GM18870 (cell line): ENCODE results near the gene TSPY9.
"Not testable (repeated sequence)": the region's sequence is repeated elsewhere in the genome, so short reads cannot be mapped to it uniquely, and the experiment has no call there.

Source experiments
- ATAC-seq: cut with Tn5 transposase; IDR thresholded peaks from one replicate; pipeline ENCODE4 v1.9.1; 2021; ENCODE audit warnings: moderate library complexity; ENCODE audit not compliant: unreplicated experiment

TSPY9 gene, protein sequence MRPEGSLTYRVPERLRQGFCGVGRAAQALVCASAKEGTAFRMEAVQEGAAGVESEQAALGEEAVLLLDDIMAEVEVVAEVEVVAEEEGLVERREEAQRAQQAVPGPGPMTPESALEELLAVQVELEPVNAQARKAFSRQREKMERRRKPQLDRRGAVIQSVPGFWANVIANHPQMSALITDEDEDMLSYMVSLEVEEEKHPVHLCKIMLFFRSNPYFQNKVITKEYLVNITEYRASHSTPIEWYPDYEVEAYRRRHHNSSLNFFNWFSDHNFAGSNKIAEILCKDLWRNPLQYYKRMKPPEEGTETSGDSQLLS

GRCh38 chrY:9486967-9487366 lies at the start of gene TSPY9:
Gene TSPY9, plus strand, starts transcription at chrY:9487267. Its CDS starts 46 bp downstream, at chrY:9487313.
- not testable (repeated sequence) for ATAC-seq

DNA sequence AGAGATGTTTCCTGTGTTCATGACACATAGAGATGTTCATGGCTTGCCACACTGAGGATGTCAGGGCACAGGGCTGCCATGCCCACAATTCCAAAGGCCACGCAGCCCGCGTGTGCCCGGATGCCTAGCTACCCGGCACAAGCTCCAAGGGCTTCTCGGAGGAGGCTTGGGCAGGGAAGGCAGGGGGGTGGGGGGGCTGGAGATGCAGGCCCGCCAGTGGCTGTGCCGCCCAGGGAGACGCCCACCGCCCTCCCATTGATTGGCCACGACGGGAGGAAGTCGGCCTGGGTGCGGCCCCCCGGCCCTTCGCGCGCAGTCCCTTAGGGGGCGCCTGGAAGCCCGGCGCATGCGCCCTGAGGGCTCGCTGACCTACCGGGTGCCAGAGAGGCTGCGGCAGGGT lies 20.4 kb upstream of the TSPY9 start, which contains the start of gene TSPY1:
Gene TSPY1 (plus strand): TSS at position 301 of the 400 bp plus-strand sequence. CDS start 46 bp downstream, at position 347.
- ATAC-seq, result not testable (repeated sequence)

DNA sequence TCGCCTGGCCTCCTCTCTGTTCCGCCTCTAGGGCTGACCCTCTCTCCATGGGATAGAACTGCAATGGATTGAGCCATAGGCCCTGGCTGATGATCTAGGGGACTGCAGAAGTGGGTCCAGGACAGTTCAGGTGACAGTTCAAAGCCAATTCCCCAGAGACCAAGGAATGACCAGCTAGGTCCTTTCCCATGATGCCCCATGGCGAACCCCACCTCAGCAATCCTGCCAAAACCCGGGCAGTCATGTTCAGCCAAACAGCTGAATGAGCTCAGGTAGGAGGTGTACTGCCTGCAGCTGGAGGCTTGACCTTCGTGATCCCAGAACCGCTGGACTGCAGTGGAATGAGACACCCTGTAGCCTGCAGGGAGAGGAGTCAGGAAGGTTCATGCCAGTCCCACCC lies 17.3 kb downstream of the TSPY9 start:
- ATAC-seq, result not testable (repeated sequence)

- ATAC-seq, result not testable (repeated sequence)
These were observed 29.2 kb downstream of the TSPY9 start for GRCh38 chrY:9516287-9516686.

- not testable (repeated sequence) for ATAC-seq
These were observed 40.5 kb downstream of the TSPY9 start, which contains the start of gene TSPY10 for GRCh38 chrY:9527580-9527979. Gene TSPY10, plus strand, starts transcription at chrY:9527880. Its CDS starts 46 bp downstream, at chrY:9527926.
